Retinal pigment epithelial cell (primary cell): Measurements from ENCODE around the gene NBEA.

Experiments
- DNase-seq: peaks from one replicate; pipeline ENCODE4 v3.0.0-alpha.2; 2010; ENCODE audit warnings: low read depth
- H3K4me3 ChIP-seq: 2 replicates; pipeline ENCODE4 v1.5.1; 2011; ENCODE audit warnings: mild to moderate bottlenecking, low read length, control low read depth, moderate library complexity
- TF ChIP-seq, protein P1 (sequence below): conservative IDR thresholded peaks from 2 replicates; pipeline ENCODE4 v1.5.1; 2011; ENCODE audit warnings: low read depth, low read length, control low read depth, inconsistent platforms

Gene NBEA

GRCh38 chr13:35365883-35366282 is 423.8 kb downstream of the NBEA start:
- DNase-seq: no peak
- H3K4me3 ChIP-seq: no peak overlapping the region
- TF ChIP-seq, protein P1, sequence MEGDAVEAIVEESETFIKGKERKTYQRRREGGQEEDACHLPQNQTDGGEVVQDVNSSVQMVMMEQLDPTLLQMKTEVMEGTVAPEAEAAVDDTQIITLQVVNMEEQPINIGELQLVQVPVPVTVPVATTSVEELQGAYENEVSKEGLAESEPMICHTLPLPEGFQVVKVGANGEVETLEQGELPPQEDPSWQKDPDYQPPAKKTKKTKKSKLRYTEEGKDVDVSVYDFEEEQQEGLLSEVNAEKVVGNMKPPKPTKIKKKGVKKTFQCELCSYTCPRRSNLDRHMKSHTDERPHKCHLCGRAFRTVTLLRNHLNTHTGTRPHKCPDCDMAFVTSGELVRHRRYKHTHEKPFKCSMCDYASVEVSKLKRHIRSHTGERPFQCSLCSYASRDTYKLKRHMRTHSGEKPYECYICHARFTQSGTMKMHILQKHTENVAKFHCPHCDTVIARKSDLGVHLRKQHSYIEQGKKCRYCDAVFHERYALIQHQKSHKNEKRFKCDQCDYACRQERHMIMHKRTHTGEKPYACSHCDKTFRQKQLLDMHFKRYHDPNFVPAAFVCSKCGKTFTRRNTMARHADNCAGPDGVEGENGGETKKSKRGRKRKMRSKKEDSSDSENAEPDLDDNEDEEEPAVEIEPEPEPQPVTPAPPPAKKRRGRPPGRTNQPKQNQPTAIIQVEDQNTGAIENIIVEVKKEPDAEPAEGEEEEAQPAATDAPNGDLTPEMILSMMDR: no peak

GRCh38 chr13:35367586-35367985 is 425.5 kb downstream of the NBEA start:
- TF ChIP-seq, protein P1: no peak
- H3K4me3 ChIP-seq: no peak overlapping the region
- no peak for DNase-seq

- TF ChIP-seq, protein P1: no peak
- no peak overlapping the region for H3K4me3 ChIP-seq
- DNase-seq: no peak
Observed at GRCh38 chr13:35378939-35379338, 436.9 kb downstream of the NBEA start.

DNA sequence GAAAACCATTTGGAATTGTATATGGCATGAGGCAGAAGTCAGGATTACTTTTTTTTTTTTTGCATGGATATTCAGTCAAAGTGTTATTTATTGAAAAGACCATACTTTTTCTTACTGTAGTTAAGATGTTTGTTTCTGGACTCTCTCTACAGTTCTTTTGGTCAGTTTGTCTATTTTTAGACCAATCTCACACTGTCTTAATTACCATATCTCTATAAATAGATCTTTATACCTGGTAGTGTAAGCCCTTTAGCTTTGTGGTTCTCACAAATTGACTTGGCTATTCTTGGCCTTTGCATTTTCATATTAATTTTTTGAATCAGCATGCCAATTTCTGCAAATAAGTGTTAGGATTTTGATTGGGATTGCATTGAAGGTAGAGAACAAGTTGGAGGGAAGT is 437.6 kb downstream of the NBEA start:
- TF ChIP-seq, protein P1: no peak
- H3K4me3 ChIP-seq: no peak overlapping the region
- DNase-seq: no peak

- TF ChIP-seq, protein P1: no peak
- H3K4me3 ChIP-seq: no peak overlapping the region
- DNase-seq: no peak
Observed at GRCh38 chr13:35387682-35388250, 445.7 kb downstream of the NBEA start.

DNA sequence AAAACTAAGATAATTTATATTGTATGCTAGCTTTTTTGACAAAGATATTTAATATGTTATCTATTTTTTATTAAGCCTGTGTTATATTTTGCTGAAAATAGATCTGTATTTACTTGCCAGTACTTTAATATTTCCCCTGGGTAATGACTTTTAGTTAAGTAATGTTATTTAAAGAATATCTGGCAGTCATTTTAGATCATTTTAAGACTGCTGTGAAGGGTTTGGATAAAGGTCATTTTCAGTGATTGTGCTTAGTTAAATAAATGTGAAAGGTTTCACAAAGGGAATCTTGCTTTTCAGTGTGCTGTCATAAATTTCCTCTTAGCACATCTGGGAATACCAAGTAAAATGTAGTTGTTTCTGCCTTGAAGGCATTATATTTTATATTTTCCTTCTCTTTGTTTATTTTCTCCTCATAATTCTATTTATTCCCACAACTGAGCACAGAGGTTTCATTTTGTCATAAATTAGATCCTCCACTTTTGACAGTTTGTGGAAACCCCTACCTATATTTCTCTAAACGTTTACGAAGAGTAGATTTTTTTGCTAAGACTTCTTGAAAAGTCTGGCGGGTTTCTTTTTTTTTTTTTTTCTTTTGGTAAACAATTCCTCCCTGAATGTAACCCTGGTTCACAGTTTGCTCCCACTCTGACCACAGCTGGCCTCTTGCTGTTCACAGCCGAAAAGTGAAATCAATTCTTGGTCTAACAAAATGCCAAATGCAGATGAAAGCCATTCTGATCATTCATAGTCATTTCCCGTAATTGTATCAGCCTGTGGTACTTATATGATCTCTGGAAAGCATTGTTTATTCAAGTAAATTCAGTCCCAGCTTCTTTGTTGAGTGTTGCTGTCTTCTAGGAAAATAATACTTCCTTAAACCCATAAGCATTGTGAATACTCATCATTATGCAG is 446.6 kb downstream of the NBEA start:
- H3K4me3 ChIP-seq: no peak overlapping the region
- TF ChIP-seq, protein P1: no peak
- no peak for DNase-seq

- TF ChIP-seq, protein P1: no peak
- no peak for DNase-seq
- no peak overlapping the region for H3K4me3 ChIP-seq
Observed at GRCh38 chr13:35389535-35389934, 447.5 kb downstream of the NBEA start.
